ENCODE measurements around the gene GLIS1. TPM values are rescaled to one million over a fixed set of nuclear protein-coding genes. Genes with fewer than 3 reads are reported as not detected.

GLIS1 gene
- total and polyA plus RNA-seq, 2 donors, result 0.05 to 0.59 TPM

GRCh38 chr1:53599481-53599880 lies 139.5 kb downstream of the GLIS1 start:
- H3K27ac ChIP-seq (ENCODE audit: low read depth in 1 of 2, low read length in 1 of 2), result peak overlapping the region in 1 of 2 donors; percentile 90
- WGBS, result 97% methylated on average over 4 of the region's 4 CpGs

GRCh38 chr1:53598966-53599365 lies 140.0 kb downstream of the GLIS1 start:
- Histone ChIP-seq H3K4me3 (ENCODE audit: low read length in 2 of 2) (no peak overlapping the region), H3K27me3 (ENCODE audit: control insufficient read depth in 2 of 2, insufficient read depth in 1 of 2, low read length in 1 of 2) (no peaks in the 10 kb centered on the region), H3K27ac (ENCODE audit: low read depth in 1 of 2, low read length in 1 of 2) (no peak overlapping the region), H3K36me3 (ENCODE audit: control insufficient read depth in 2 of 2, insufficient read depth in 2 of 2, low read length in 1 of 2) (no peaks in the 10 kb centered on the region), H3K4me1 (ENCODE audit: control insufficient read depth in 2 of 2, insufficient read depth in 2 of 2, low read length in 2 of 2) (peaks cover 28 to 46% of the 10 kb centered on the region in 2 donors), H3K9me3 (ENCODE audit: control insufficient read depth in 2 of 2, insufficient read depth in 1 of 2, low read length in 1 of 2) (no peaks in the 10 kb centered on the region)
- no peak for DNase-seq (ENCODE audit: low read depth in 6 of 9, low spot score in 9 of 9)
- 97% methylated on average over 4 of the region's 4 CpGs for WGBS

More at GRCh38 chr1:53599481-53599880, 139.5 kb downstream of the GLIS1 start:
- DNase-seq (ENCODE audit: low read depth in 6 of 9, low spot score in 9 of 9), result no peak
- no peaks in the 10 kb centered on the region for H3K36me3 ChIP-seq (ENCODE audit: control insufficient read depth in 2 of 2, insufficient read depth in 2 of 2, low read length in 1 of 2)
- no peaks in the 10 kb centered on the region for H3K9me3 ChIP-seq (ENCODE audit: control insufficient read depth in 2 of 2, insufficient read depth in 1 of 2, low read length in 1 of 2)
- H3K4me3 ChIP-seq (ENCODE audit: low read length in 2 of 2), result no peak overlapping the region
- no peaks in the 10 kb centered on the region for H3K27me3 ChIP-seq (ENCODE audit: control insufficient read depth in 2 of 2, insufficient read depth in 1 of 2, low read length in 1 of 2)
- peaks cover 28 to 46% of the 10 kb centered on the region in 2 donors for H3K4me1 ChIP-seq (ENCODE audit: control insufficient read depth in 2 of 2, insufficient read depth in 2 of 2, low read length in 2 of 2)

GRCh38 chr1:53595906-53596305 lies 143.1 kb downstream of the GLIS1 start:
- no peak for DNase-seq (ENCODE audit: low read depth in 6 of 9, low spot score in 9 of 9)
- 88% methylated on average over 7 of the region's 7 CpGs for WGBS

GRCh38 chr1:53594391-53595180 lies 144.4 kb downstream of the GLIS1 start:
- no peak for DNase-seq (ENCODE audit: low read depth in 6 of 9, low spot score in 9 of 9)

More at GRCh38 chr1:53595906-53596305, 143.1 kb downstream of the GLIS1 start:
- Histone ChIP-seq H3K27me3 (ENCODE audit: control insufficient read depth in 2 of 2, insufficient read depth in 1 of 2, low read length in 1 of 2) (no peaks in the 10 kb centered on the region), H3K27ac (ENCODE audit: low read depth in 1 of 2, low read length in 1 of 2) (no peak overlapping the region), H3K4me1 (ENCODE audit: control insufficient read depth in 2 of 2, insufficient read depth in 2 of 2, low read length in 2 of 2) (peaks cover 25 to 50% of the 10 kb centered on the region in 2 donors), H3K9me3 (ENCODE audit: control insufficient read depth in 2 of 2, insufficient read depth in 1 of 2, low read length in 1 of 2) (no peaks in the 10 kb centered on the region), H3K4me3 (ENCODE audit: low read length in 2 of 2) (no peak overlapping the region), H3K36me3 (ENCODE audit: control insufficient read depth in 2 of 2, insufficient read depth in 2 of 2, low read length in 1 of 2) (no peaks in the 10 kb centered on the region)

GRCh38 chr1:53593758-53594380 lies 145.1 kb downstream of the GLIS1 start:
- Histone ChIP-seq H3K9me3 (ENCODE audit: control insufficient read depth in 2 of 2, insufficient read depth in 1 of 2, low read length in 1 of 2) (peaks cover 0 to 4% of the 10 kb centered on the region in 2 donors), H3K4me1 (ENCODE audit: control insufficient read depth in 2 of 2, insufficient read depth in 2 of 2, low read length in 2 of 2) (peaks cover 7 to 30% of the 10 kb centered on the region in 2 donors), H3K27me3 (ENCODE audit: control insufficient read depth in 2 of 2, insufficient read depth in 1 of 2, low read length in 1 of 2) (no peaks in the 10 kb centered on the region), H3K27ac (ENCODE audit: low read depth in 1 of 2, low read length in 1 of 2) (no peak overlapping the region), H3K36me3 (ENCODE audit: control insufficient read depth in 2 of 2, insufficient read depth in 2 of 2, low read length in 1 of 2) (no peaks in the 10 kb centered on the region), H3K4me3 (ENCODE audit: low read length in 2 of 2) (no peak overlapping the region)
- WGBS, result 83% methylated on average over 27 of the region's 27 CpGs
- DNase-seq (ENCODE audit: low read depth in 6 of 9, low spot score in 9 of 9), result peak in 3 of 9 donors; percentile 33 to 63 (median 58)

More at GRCh38 chr1:53594391-53595180, 144.4 kb downstream of the GLIS1 start:
- WGBS, result 95% methylated on average over 31 of the region's 31 CpGs
- Histone ChIP-seq H3K9me3 (ENCODE audit: control insufficient read depth in 2 of 2, insufficient read depth in 1 of 2, low read length in 1 of 2) (peaks cover 0 to 2% of the 10 kb centered on the region in 2 donors), H3K36me3 (ENCODE audit: control insufficient read depth in 2 of 2, insufficient read depth in 2 of 2, low read length in 1 of 2) (no peaks in the 10 kb centered on the region), H3K4me3 (ENCODE audit: low read length in 2 of 2) (no peak overlapping the region), H3K4me1 (ENCODE audit: control insufficient read depth in 2 of 2, insufficient read depth in 2 of 2, low read length in 2 of 2) (peaks cover 12 to 37% of the 10 kb centered on the region in 2 donors), H3K27me3 (ENCODE audit: control insufficient read depth in 2 of 2, insufficient read depth in 1 of 2, low read length in 1 of 2) (no peaks in the 10 kb centered on the region), H3K27ac (ENCODE audit: low read depth in 1 of 2, low read length in 1 of 2) (no peak overlapping the region)

GRCh38 chr1:53592985-53593757 lies 145.8 kb downstream of the GLIS1 start:
- H3K9me3 ChIP-seq (ENCODE audit: control insufficient read depth in 2 of 2, insufficient read depth in 1 of 2, low read length in 1 of 2), result peaks cover 0 to 4% of the 10 kb centered on the region in 2 donors

GRCh38 chr1:53592521-53592982 lies 146.4 kb downstream of the GLIS1 start:
- Histone ChIP-seq H3K27ac (ENCODE audit: low read depth in 1 of 2, low read length in 1 of 2) (no peak overlapping the region), H3K4me3 (ENCODE audit: low read length in 2 of 2) (no peak overlapping the region), H3K36me3 (ENCODE audit: control insufficient read depth in 2 of 2, insufficient read depth in 2 of 2, low read length in 1 of 2) (no peaks in the 10 kb centered on the region), H3K27me3 (ENCODE audit: control insufficient read depth in 2 of 2, insufficient read depth in 1 of 2, low read length in 1 of 2) (no peaks in the 10 kb centered on the region), H3K9me3 (ENCODE audit: control insufficient read depth in 2 of 2, insufficient read depth in 1 of 2, low read length in 1 of 2) (peaks cover 0 to 4% of the 10 kb centered on the region in 2 donors), H3K4me1 (ENCODE audit: control insufficient read depth in 2 of 2, insufficient read depth in 2 of 2, low read length in 2 of 2) (peaks cover 5 to 29% of the 10 kb centered on the region in 2 donors)
- 72% methylated on average over 6 of the region's 6 CpGs for WGBS
- DNase-seq (ENCODE audit: low read depth in 6 of 9, low spot score in 9 of 9), result peak in 2 of 9 donors; percentile 24 to 55

More at GRCh38 chr1:53592985-53593757, 145.8 kb downstream of the GLIS1 start:
- Histone ChIP-seq H3K27ac (ENCODE audit: low read depth in 1 of 2, low read length in 1 of 2) (no peak overlapping the region), H3K27me3 (ENCODE audit: control insufficient read depth in 2 of 2, insufficient read depth in 1 of 2, low read length in 1 of 2) (no peaks in the 10 kb centered on the region), H3K36me3 (ENCODE audit: control insufficient read depth in 2 of 2, insufficient read depth in 2 of 2, low read length in 1 of 2) (no peaks in the 10 kb centered on the region), H3K4me3 (ENCODE audit: low read length in 2 of 2) (no peak overlapping the region), H3K4me1 (ENCODE audit: control insufficient read depth in 2 of 2, insufficient read depth in 2 of 2, low read length in 2 of 2) (peaks cover 5 to 27% of the 10 kb centered on the region in 2 donors)
- DNase-seq (ENCODE audit: low read depth in 6 of 9, low spot score in 9 of 9), result no peak
- 94% methylated on average over 14 of the region's 14 CpGs for WGBS

GRCh38 chr1:53591924-53592323 lies 147.0 kb downstream of the GLIS1 start:
- no peak for DNase-seq (ENCODE audit: low read depth in 6 of 9, low spot score in 9 of 9)
- Histone ChIP-seq H3K27ac (ENCODE audit: low read depth in 1 of 2, low read length in 1 of 2) (no peak overlapping the region), H3K27me3 (ENCODE audit: control insufficient read depth in 2 of 2, insufficient read depth in 1 of 2, low read length in 1 of 2) (no peaks in the 10 kb centered on the region)

More at GRCh38 chr1:53591924-53592323, 147.0 kb downstream of the GLIS1 start:
- Histone ChIP-seq H3K36me3 (ENCODE audit: control insufficient read depth in 2 of 2, insufficient read depth in 2 of 2, low read length in 1 of 2) (no peaks in the 10 kb centered on the region), H3K4me1 (ENCODE audit: control insufficient read depth in 2 of 2, insufficient read depth in 2 of 2, low read length in 2 of 2) (peaks cover 5 to 35% of the 10 kb centered on the region in 2 donors), H3K9me3 (ENCODE audit: control insufficient read depth in 2 of 2, insufficient read depth in 1 of 2, low read length in 1 of 2) (peaks cover 0 to 4% of the 10 kb centered on the region in 2 donors), H3K4me3 (ENCODE audit: low read length in 2 of 2) (no peak overlapping the region)
- 96% methylated on average over 4 of the region's 4 CpGs for WGBS
